ENCODE measurements around the gene LINGO3.

Gene LINGO3

GRCh38 chr19:2280633-2281264 lies 27.2 kb downstream of the LINGO3 start:
- H3K4me3 ChIP-seq (ENCODE audit: low read length) = no peak overlapping the region
- no peak for TF ChIP-seq ZNF274 (IDR thresholded peaks at IDR 0.05; ENCODE audit: low read depth, low read length)

GRCh38 chr19:2278459-2279158 lies 29.3 kb downstream of the LINGO3 start:
- no peak overlapping the region for H3K4me3 ChIP-seq (ENCODE audit: low read length)
- no peak for TF ChIP-seq ZNF274 (IDR thresholded peaks at IDR 0.05; ENCODE audit: low read depth, low read length)

GRCh38 chr19:2277138-2277537 lies 30.8 kb downstream of the LINGO3 start:
- H3K4me3 ChIP-seq (ENCODE audit: low read length) = no peak overlapping the region
- TF ChIP-seq ZNF274 (IDR thresholded peaks at IDR 0.05; ENCODE audit: low read depth, low read length) = no peak

GRCh38 chr19:2276429-2276986 lies 31.4 kb downstream of the LINGO3 start:
- no peak for TF ChIP-seq ZNF274 (IDR thresholded peaks at IDR 0.05; ENCODE audit: low read depth, low read length)
- no peak overlapping the region for H3K4me3 ChIP-seq (ENCODE audit: low read length)

GRCh38 chr19:2275588-2276428 lies 32.1 kb downstream of the LINGO3 start:
- no peak for TF ChIP-seq ZNF274 (IDR thresholded peaks at IDR 0.05; ENCODE audit: low read depth, low read length)
- H3K4me3 ChIP-seq (ENCODE audit: low read length) = no peak overlapping the region

GRCh38 chr19:2274931-2275535 lies 32.9 kb downstream of the LINGO3 start:
- H3K4me3 ChIP-seq (ENCODE audit: low read length) = no peak overlapping the region
- TF ChIP-seq ZNF274 (IDR thresholded peaks at IDR 0.05; ENCODE audit: low read depth, low read length) = no peak

- H3K4me3 ChIP-seq (ENCODE audit: low read length) = no peak overlapping the region
- TF ChIP-seq ZNF274 (IDR thresholded peaks at IDR 0.05; ENCODE audit: low read depth, low read length) = no peak
Observed at GRCh38 chr19:2274185-2274711, 33.7 kb downstream of the LINGO3 start.

GRCh38 chr19:2273356-2274184 lies 34.4 kb downstream of the LINGO3 start:
- H3K4me3 ChIP-seq (ENCODE audit: low read length) = peak overlapping the region; percentile 3; the same call in 1 of the 2 replicates

GRCh38 chr19:2271234-2272103 lies 36.5 kb downstream of the LINGO3 start:
- peak overlapping the region; percentile 87 for H3K4me3 ChIP-seq (ENCODE audit: low read length)
- no peak for TF ChIP-seq ZNF274 (IDR thresholded peaks at IDR 0.05; ENCODE audit: low read depth, low read length)

More at GRCh38 chr19:2273356-2274184, 34.4 kb downstream of the LINGO3 start:
- no peak for TF ChIP-seq ZNF274 (IDR thresholded peaks at IDR 0.05; ENCODE audit: low read depth, low read length)

- no peak for TF ChIP-seq ZNF274 (IDR thresholded peaks at IDR 0.05; ENCODE audit: low read depth, low read length)
Observed at GRCh38 chr19:2270423-2271233, 37.3 kb downstream of the LINGO3 start.

GRCh38 chr19:2270157-2270422 lies 37.9 kb downstream of the LINGO3 start:
- H3K4me3 ChIP-seq (ENCODE audit: low read length) = peak overlapping the region; percentile 87
- TF ChIP-seq ZNF274 (IDR thresholded peaks at IDR 0.05; ENCODE audit: low read depth, low read length) = no peak

More at GRCh38 chr19:2270423-2271233, 37.3 kb downstream of the LINGO3 start:
- peak overlapping the region; percentile 87 for H3K4me3 ChIP-seq (ENCODE audit: low read length)

Measured in GM08714 (cell line).